PC-9 (cell line): ENCODE data around the gene CASP10. TPM values are rescaled to one million over a fixed set of nuclear protein-coding genes. Genes with fewer than 3 reads are reported as not detected.

ENCODE experiments used
- BruUV-seq: library from RNA; stranded (reverse); fragments of 400-500 nt; replicated peaks from 2 replicates; lab custom pipeline; 2021; lab: Mats Ljungman, UMichigan
- CTCF ChIA-PET: fragments of 300-600 bp; sonication (Branson Sonifier 250); formaldehyde crosslinking; loops from one replicate; lab custom pipeline; 2022; ENCODE audit warnings: antibody characterized with exemption; lab: Charles Lee
- POLR2A ChIA-PET: fragments of 300-600 bp; sonication (Branson Sonifier 250); formaldehyde crosslinking; loops from one replicate; lab custom pipeline; 2022; ENCODE audit warnings: antibody characterized with exemption; ENCODE audit not compliant: unreplicated experiment; lab: Charles Lee
- DNase-seq, 2 experiments: peaks; one replicate each; pipeline versions ENCODE4 v3.0.0 to v3.0.0-alpha.2; 2015 to 2022; ENCODE audit warnings: mixed read lengths in 1 of 2
- H2AFZ ChIP-seq: fragments of 200-600 bp; sonication (generic); 2 replicates; pipeline ENCODE4 v1.8.1; 2017; ENCODE audit warnings: antibody characterized with exemption
- H3F3A ChIP-seq: fragments of 200-600 bp; sonication (generic); 2 replicates; pipeline ENCODE4 v1.8.1; 2017; ENCODE audit warnings: antibody characterized with exemption, mild to moderate bottlenecking, low read depth; ENCODE audit not compliant: insufficient read depth
- H3K27ac ChIP-seq: fragments of 200-600 bp; sonication (generic); 2 replicates; pipeline ENCODE4 v1.6.1; 2016; ENCODE audit warnings: mixed run types
- H3K27me3 ChIP-seq: fragments of 200-600 bp; sonication (generic); 2 replicates; pipeline ENCODE4 v1.6.1; 2016; ENCODE audit warnings: low read depth, mixed run types; ENCODE audit not compliant: insufficient read depth
- H3K36me3 ChIP-seq: fragments of 200-600 bp; sonication (generic); 2 replicates; pipeline ENCODE4 v1.6.1; 2016; ENCODE audit warnings: low read depth, mixed run types
- H3K4me1 ChIP-seq: fragments of 200-600 bp; sonication (generic); replicated peaks from 2 replicates; pipeline ENCODE4 v1.6.1; 2016; ENCODE audit warnings: mixed run types; ENCODE audit not compliant: insufficient read depth
- H3K4me2 ChIP-seq: fragments of 200-600 bp; sonication (generic); 2 replicates; pipeline ENCODE4 v1.6.1; 2017; ENCODE audit warnings: mixed run types
- H3K4me3 ChIP-seq: fragments of 200-600 bp; sonication (generic); 2 replicates; pipeline ENCODE4 v1.6.1; 2016; ENCODE audit warnings: mixed run types
- H3K79me2 ChIP-seq: fragments of 200-600 bp; sonication (generic); 2 replicates; pipeline ENCODE4 v1.6.1; 2017; ENCODE audit warnings: low read depth, mixed run types
- H3K9me2 ChIP-seq: fragments of 200-600 bp; sonication (generic); 2 replicates; pipeline ENCODE4 v1.8.1; 2017; ENCODE audit warnings: mild to moderate bottlenecking; ENCODE audit not compliant: insufficient read depth
- H3K9me3 ChIP-seq: fragments of 200-600 bp; sonication (generic); 2 replicates; pipeline ENCODE4 v1.8.1; 2016; ENCODE audit warnings: low read depth; ENCODE audit not compliant: insufficient read depth
- H4K20me1 ChIP-seq: fragments of 200-600 bp; sonication (generic); 2 replicates; pipeline ENCODE4 v1.8.1; 2017; ENCODE audit not compliant: insufficient read depth
- EZH2 ChIP-seq: fragments of 200-600 bp; sonication (generic); IDR thresholded peaks from 2 replicates; pipeline ENCODE4 v1.8.0; 2017; ENCODE audit warnings: antibody characterized with exemption, low read depth
- intact Hi-C: fragments of 100-400 bp; cut with micrococcal nuclease; formaldehyde crosslinking; loops from one replicate; pipeline ENCODE4 v1.10.0; 2022; ENCODE audit not compliant: unreplicated experiment
- total RNA-seq: library from RNA; stranded (reverse); gene quantifications from 2 replicates; pipeline ENCODE4 v1.2.3, GENCODE V29; 2021
- TF ChIP-seq, protein P1 (sequence below): fragments of 200-600 bp; sonication (generic); conservative IDR thresholded peaks from 2 replicates; pipeline ENCODE4 v1.6.1; 2017; ENCODE audit warnings: mixed run types, antibody characterized with exemption, mild to moderate bottlenecking, moderate library complexity

The CASP10 gene
- total RNA-seq, 1 experiment from 2014 or later, result 15.2 TPM

DNA sequence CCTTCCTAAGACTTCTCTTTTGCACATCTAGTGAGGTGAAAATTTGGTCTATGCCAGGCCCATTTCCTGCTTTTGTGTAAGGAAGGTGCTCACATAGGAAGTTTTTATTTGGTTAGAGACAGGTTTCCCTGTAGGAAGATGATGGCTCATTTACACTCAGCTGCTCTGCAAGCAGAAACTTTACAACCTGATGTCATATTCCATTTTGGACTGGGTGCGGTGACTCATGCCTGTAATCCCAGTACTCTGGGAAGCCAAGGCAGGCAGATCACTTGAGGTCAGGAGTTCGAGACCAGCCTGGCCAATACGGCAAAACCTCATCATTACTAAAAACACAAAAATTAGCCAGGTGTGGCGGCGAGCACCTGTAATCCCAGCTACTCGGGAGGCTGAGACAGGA is 35.8 kb downstream of the CASP10 start:
- H3K36me3 ChIP-seq, result no peaks in the 10 kb centered on the region
- H4K20me1 ChIP-seq, result no peaks in the 10 kb centered on the region
- intact Hi-C loops, result no loop called here
- peak in 1 of 2 experiments; percentile 51 for DNase-seq
- H3F3A ChIP-seq, result no peaks in the 10 kb centered on the region
- H3K4me2 ChIP-seq, result no peak overlapping the region
- BruUV-seq, result no TSS peak
- no peak overlapping the region for H3K27ac ChIP-seq
- H3K79me2 ChIP-seq, result no peaks in the 10 kb centered on the region
- no peak overlapping the region for H3K4me3 ChIP-seq
- H3K27me3 ChIP-seq, result no peaks in the 10 kb centered on the region
- POLR2A ChIA-PET, result interaction anchor here (0.7 kb wide), 1 partner anchor 15 kb away, joined by 8 read pairs; no protein-coding TSS in a partner anchor
- no peak overlapping the region for H2AFZ ChIP-seq
- H3K9me3 ChIP-seq, result no peaks in the 10 kb centered on the region
- TF ChIP-seq EZH2, result no peak
- TF ChIP-seq, protein P1, sequence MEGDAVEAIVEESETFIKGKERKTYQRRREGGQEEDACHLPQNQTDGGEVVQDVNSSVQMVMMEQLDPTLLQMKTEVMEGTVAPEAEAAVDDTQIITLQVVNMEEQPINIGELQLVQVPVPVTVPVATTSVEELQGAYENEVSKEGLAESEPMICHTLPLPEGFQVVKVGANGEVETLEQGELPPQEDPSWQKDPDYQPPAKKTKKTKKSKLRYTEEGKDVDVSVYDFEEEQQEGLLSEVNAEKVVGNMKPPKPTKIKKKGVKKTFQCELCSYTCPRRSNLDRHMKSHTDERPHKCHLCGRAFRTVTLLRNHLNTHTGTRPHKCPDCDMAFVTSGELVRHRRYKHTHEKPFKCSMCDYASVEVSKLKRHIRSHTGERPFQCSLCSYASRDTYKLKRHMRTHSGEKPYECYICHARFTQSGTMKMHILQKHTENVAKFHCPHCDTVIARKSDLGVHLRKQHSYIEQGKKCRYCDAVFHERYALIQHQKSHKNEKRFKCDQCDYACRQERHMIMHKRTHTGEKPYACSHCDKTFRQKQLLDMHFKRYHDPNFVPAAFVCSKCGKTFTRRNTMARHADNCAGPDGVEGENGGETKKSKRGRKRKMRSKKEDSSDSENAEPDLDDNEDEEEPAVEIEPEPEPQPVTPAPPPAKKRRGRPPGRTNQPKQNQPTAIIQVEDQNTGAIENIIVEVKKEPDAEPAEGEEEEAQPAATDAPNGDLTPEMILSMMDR, result no peak
- H3K9me2 ChIP-seq, result no peaks in the 10 kb centered on the region
- peaks cover 24% of the 10 kb centered on the region for H3K4me1 ChIP-seq
- CTCF ChIA-PET, result interaction anchor here (0.6 to 0.7 kb wide), 2 partner anchors 9 to 13 kb away, joined by 3 to 4 read pairs; no protein-coding TSS in a partner anchor

DNA sequence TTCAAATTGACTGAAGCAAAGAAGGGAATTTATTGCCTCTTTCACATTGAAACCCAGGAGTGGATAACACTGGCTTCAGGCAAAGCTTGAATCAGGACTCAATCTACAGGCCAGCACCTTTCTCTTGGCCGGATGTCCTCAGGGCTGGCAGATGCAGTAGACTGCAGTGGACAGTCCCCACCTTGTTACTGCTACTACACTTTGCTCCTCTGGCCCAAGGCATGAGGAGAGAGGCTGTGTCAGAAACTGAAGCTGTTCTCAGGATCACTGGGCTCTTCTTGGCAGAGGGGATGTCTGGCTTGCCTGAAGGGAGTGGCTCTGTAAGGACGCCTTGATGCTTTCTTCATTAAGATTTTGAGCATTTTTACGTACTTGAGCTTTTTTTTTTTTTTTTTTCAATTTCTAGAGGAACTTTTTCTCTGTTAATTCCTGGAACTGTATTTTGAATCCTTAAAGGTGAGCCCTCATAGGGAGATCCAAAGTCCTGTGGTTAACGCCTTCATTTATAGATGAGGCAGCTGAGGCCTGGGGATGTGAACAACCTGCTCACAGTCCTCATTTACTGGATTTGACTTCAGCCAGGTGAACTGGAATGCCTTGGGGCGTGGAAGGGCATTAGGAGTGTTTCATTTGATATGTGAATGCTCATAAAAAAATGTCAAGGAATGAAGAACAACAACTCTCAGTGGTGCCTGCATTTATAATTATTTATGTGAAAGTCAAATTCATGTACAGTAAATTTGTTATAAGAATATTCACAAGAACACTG is 36.6 kb downstream of the CASP10 start:
- peak overlapping the region; percentile 49 for H3K27ac ChIP-seq
- H3F3A ChIP-seq, result no peaks in the 10 kb centered on the region
- BruUV-seq, result no TSS peak
- no peaks in the 10 kb centered on the region for H3K27me3 ChIP-seq
- ChIA-PET CTCF (interaction anchor here (0.6 to 2.4 kb wide), 6 partner anchors 13 to 482 kb away, joined by 3 to 11 read pairs (median 5); partner anchors contain the start of gene CLK1), POLR2A (interaction anchor here (0.7 kb wide), 1 partner anchor 14 kb away, joined by 8 read pairs; no protein-coding TSS in a partner anchor)
- DNase-seq, result peak; percentile 53 to 70
- no peak overlapping the region for H2AFZ ChIP-seq
- H3K4me1 ChIP-seq, result peaks cover 24% of the 10 kb centered on the region
- H3K4me2 ChIP-seq, result peak overlapping the region; percentile 53
- H3K79me2 ChIP-seq, result no peaks in the 10 kb centered on the region
- no peaks in the 10 kb centered on the region for H3K36me3 ChIP-seq
- no peaks in the 10 kb centered on the region for H4K20me1 ChIP-seq
- no peaks in the 10 kb centered on the region for H3K9me3 ChIP-seq
- H3K9me2 ChIP-seq, result no peaks in the 10 kb centered on the region
- intact Hi-C loops, result loop anchor here (1.0 kb wide), 1 partner anchor 13 kb away; no protein-coding TSS in a partner anchor
- H3K4me3 ChIP-seq, result no peak overlapping the region
- TF ChIP-seq, protein P1, result no peak
- no peak for TF ChIP-seq EZH2

DNA sequence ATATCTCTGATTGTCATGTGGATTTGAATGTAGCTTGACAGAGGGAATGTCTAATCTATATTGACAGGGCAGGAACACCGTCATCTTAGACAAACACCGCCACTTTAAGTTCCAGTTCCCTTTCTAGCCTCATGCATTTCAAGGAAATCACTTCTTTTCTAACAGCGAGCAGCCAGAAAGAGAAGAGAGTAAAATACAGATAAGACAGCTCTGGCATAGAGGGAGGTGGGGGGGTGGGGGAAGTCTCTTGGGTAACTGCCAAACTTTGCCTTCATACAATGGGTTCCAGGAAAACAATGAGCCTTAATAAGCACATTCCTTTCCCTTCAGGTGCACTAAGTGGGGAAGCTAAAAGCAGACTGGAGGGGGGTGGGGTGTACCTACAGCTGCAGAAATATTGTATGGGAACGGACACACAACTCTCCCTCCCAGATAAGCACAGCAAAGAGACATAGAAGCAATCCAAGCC is 37.2 kb downstream of the CASP10 start:
- H3K79me2 ChIP-seq, result no peaks in the 10 kb centered on the region
- TF ChIP-seq, protein P1, result no peak
- H3K9me3 ChIP-seq, result no peaks in the 10 kb centered on the region
- no peak overlapping the region for H2AFZ ChIP-seq
- CTCF ChIA-PET, result interaction anchor here (0.6 to 2.4 kb wide), 2 partner anchors 12 to 355 kb away, joined by 6 to 11 read pairs; partner anchors contain the start of gene CLK1
- peak overlapping the region; percentile 53 for H3K4me2 ChIP-seq
- intact Hi-C loops, result loop anchor here (1.0 kb wide), 1 partner anchor 12 kb away; no protein-coding TSS in a partner anchor
- peaks cover 24% of the 10 kb centered on the region for H3K4me1 ChIP-seq
- no peaks in the 10 kb centered on the region for H3K36me3 ChIP-seq
- peak; percentile 53 to 68 for DNase-seq
- no peaks in the 10 kb centered on the region for H3K27me3 ChIP-seq
- no TSS peak for BruUV-seq
- no peak overlapping the region for H3K4me3 ChIP-seq
- no peaks in the 10 kb centered on the region for H3K9me2 ChIP-seq
- peak overlapping the region; percentile 49 for H3K27ac ChIP-seq
- POLR2A ChIA-PET, result no interaction called here
- no peaks in the 10 kb centered on the region for H4K20me1 ChIP-seq
- H3F3A ChIP-seq, result no peaks in the 10 kb centered on the region
